Neuron (in vitro differentiated cells): ENCODE results near the gene BTBD10.

Experiments used
- H2AFZ ChIP-seq: one replicate; pipeline ENCODE4 v1.6.1; 2013; ENCODE audit warnings: low read depth, mild to moderate bottlenecking, inconsistent platforms, low read length, moderate library complexity
- H3K27me3 ChIP-seq: one replicate; pipeline ENCODE4 v1.6.1; 2013; ENCODE audit warnings: low read length; ENCODE audit not compliant: insufficient read depth
- H3K36me3 ChIP-seq: one replicate; pipeline ENCODE4 v1.6.1; 2013; ENCODE audit warnings: low read length; ENCODE audit not compliant: insufficient read depth
- H3K4me1 ChIP-seq: one replicate; pipeline ENCODE4 v1.6.1; 2013; ENCODE audit warnings: low read length; ENCODE audit not compliant: insufficient read depth
- H3K4me3 ChIP-seq: 2 replicates; pipeline ENCODE4 v1.5.1; 2013; ENCODE audit warnings: mild to moderate bottlenecking, low read length, moderate library complexity
- H3K9me3 ChIP-seq: one replicate; pipeline ENCODE4 v1.6.1; 2013; ENCODE audit warnings: low read length

Gene BTBD10

DNA sequence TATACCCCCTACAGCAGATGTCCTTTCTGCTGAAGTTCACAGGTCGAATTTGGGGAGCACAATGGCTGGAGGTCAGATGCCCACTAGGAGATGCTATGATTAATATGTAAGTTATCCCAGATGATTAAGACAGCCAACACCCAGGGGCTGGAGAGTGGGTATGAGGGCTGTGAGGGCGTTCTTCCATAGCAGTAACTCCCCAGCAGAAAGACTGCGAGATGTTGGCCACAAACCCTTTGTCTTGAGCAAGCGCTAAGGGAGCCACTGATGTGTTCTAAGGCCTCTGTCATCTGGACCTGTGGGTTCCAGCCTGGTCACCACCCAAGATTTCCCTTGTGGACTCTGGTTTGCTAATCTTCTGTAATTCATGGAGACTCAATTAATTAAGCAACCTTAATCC is 107.8 kb downstream of the BTBD10 start:
- Histone ChIP-seq H2AFZ (no peak overlapping the region), H3K9me3 (no peaks in the 10 kb centered on the region), H3K27me3 (no peaks in the 10 kb centered on the region), H3K36me3 (peaks cover 13% of the 10 kb centered on the region), H3K4me1 (peaks cover 18% of the 10 kb centered on the region), H3K4me3 (no peak overlapping the region)

DNA sequence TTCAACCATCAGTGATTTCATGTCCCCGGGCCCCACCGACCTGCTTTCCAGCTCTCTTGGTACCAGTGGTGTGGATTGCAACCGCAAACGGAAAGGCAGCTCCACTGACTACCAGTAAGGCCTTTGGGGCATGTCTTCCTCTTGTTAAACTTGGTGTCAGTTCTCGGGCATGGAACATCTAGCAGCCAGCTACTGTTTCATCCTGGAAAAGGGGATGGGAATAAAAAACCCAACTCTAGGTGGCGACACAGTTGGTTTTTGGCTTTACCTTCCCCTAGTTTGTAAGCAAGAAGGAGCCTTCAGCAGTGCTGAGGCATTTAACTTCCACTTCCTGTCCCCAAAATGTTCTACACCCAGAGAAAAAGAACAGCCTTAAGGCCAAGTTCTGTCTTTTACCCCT is 108.7 kb downstream of the BTBD10 start:
- H3K36me3 ChIP-seq: peaks cover 13% of the 10 kb centered on the region
- H3K9me3 ChIP-seq: no peaks in the 10 kb centered on the region
- H3K4me1 ChIP-seq: peaks cover 10% of the 10 kb centered on the region
- H3K27me3 ChIP-seq: no peaks in the 10 kb centered on the region
- H3K4me3 ChIP-seq: no peak overlapping the region
- H2AFZ ChIP-seq: no peak overlapping the region

DNA sequence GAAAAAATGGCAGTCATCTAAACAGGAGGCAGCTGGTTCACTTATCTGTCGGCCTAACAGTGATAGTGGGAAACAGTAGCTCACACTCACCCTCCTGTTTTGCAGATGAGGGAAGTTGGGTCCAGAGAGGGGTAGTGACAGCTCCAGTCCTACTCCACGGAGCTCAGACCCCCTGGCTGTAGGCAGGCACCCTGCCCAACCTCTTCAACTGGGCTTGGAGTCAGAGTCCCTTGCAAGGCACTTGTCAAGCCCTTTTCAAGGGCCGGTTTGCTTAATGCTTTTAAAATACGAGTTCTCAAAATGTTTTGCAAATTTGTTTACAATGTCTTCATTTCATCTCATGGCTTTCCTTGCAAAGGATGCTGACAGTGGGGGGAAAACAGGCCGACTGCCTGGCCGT is 110.3 kb downstream of the BTBD10 start:
- H3K4me1 ChIP-seq: no peaks in the 10 kb centered on the region
- H3K9me3 ChIP-seq: no peaks in the 10 kb centered on the region
- H3K36me3 ChIP-seq: peaks cover 13% of the 10 kb centered on the region
- H3K27me3 ChIP-seq: no peaks in the 10 kb centered on the region
- no peak overlapping the region for H2AFZ ChIP-seq
- H3K4me3 ChIP-seq: no peak overlapping the region

DNA sequence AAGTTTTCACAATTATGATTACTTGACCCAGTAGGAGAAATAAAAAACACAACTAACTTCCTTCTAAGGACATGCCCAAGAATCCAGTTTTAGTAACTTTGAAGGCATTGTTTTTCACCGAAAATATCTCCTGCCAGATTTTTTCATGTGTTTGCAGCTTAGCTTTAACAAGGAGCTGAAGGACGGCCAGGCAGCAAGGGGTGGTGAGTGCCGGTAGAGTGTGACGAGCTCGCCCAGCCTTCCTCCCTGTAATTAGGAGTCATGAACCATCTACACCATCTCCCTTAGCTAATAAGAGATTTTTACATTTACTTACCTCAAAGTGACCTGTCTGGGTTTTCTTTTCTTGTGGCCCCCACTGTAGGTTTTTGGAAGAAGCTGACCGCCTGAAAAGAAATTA is 113.4 kb downstream of the BTBD10 start:
- H3K36me3 ChIP-seq: no peaks in the 10 kb centered on the region
- H3K9me3 ChIP-seq: no peaks in the 10 kb centered on the region
- H3K27me3 ChIP-seq: no peaks in the 10 kb centered on the region
- no peak overlapping the region for H2AFZ ChIP-seq
- no peaks in the 10 kb centered on the region for H3K4me1 ChIP-seq
- no peak overlapping the region for H3K4me3 ChIP-seq

DNA sequence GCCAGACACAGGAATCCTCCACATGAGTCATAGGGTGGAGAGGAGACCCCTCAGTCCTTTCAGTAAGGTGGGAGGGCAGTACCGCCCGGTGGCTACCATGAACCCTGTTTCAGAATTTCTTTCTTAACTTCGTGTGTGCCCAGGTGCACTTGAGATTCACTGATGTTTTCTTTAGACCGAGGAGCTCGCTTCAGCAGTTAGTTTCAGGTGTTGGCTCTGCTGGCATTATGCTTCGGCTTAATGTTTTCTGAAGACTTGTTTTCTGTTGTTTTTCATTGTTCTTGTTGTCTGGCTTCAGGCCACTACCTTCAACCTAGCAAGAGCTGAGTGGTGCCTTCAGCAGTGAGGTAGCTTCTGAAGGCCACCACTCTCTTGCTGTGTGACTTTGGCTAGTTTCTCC is 114.0 kb downstream of the BTBD10 start:
- H3K9me3 ChIP-seq: no peaks in the 10 kb centered on the region
- H2AFZ ChIP-seq: no peak overlapping the region
- no peaks in the 10 kb centered on the region for H3K4me1 ChIP-seq
- no peaks in the 10 kb centered on the region for H3K27me3 ChIP-seq
- H3K4me3 ChIP-seq: no peak overlapping the region
- no peaks in the 10 kb centered on the region for H3K36me3 ChIP-seq

DNA sequence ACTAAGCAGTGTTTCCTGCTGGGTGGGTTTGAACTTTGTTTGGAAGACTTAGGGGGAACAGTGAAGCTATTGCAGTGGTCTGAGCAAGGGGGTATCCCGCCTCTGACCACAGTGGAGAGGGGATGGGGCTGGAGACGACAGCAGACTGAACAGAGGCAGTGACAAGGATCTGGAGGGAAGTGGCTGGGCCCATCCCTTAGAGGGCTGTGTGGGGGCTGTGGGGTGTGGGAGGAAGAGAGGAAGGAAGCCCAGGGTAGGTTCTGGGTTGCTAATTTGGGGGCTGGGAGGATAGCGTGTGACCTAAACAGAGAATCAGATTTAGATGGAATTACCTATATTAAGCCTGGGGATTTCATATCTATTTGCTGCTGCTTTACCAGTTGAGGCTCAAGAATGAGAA is 114.7 kb downstream of the BTBD10 start:
- Histone ChIP-seq H3K36me3 (no peaks in the 10 kb centered on the region), H2AFZ (no peak overlapping the region), H3K4me1 (no peaks in the 10 kb centered on the region), H3K9me3 (no peaks in the 10 kb centered on the region), H3K27me3 (no peaks in the 10 kb centered on the region), H3K4me3 (no peak overlapping the region)

DNA sequence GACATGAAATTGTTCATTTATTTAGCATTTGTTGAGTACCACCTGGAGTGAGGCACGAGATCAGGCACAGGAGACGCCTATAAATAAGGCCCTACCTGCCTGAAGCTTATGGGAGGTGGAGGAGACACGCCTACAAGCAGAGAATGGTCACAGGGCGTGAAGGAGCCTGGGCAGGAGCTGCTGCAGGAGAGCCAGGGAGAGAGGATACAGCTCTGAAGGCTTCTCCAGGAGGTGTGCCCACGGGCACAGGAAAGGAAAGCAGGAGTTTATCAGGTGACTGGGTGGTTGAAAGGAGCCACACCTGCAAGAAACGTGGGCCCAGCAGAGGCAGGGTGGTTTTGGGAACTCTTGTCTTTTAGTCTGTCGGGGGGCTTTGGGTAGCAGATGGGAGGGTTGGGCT is 115.1 kb downstream of the BTBD10 start:
- Histone ChIP-seq H2AFZ (no peak overlapping the region), H3K36me3 (no peaks in the 10 kb centered on the region), H3K4me1 (no peaks in the 10 kb centered on the region), H3K27me3 (no peaks in the 10 kb centered on the region), H3K4me3 (no peak overlapping the region), H3K9me3 (no peaks in the 10 kb centered on the region)

DNA sequence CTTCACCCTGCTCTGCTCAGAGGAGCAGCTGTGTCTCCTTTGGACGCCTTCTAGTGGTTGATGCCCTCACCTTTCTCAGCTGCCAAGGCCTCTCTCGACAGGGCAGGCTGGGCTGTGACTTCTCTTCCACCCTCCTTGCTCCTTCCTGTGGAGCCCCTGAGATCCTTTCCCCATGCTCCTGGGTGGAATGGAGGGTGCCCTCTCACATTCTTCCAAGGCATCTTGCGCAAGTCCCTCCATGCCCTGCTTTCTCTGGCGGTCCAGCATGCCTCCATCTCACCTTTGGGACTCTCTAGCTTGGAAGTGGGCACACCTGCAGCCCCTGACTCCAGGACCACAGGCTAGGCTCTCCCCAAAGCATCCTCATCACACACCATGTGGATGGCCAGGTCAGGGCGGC is 116.6 kb downstream of the BTBD10 start:
- H3K4me3 ChIP-seq: no peak overlapping the region
- no peaks in the 10 kb centered on the region for H3K27me3 ChIP-seq
- no peaks in the 10 kb centered on the region for H3K36me3 ChIP-seq
- H2AFZ ChIP-seq: no peak overlapping the region
- no peaks in the 10 kb centered on the region for H3K9me3 ChIP-seq
- no peaks in the 10 kb centered on the region for H3K4me1 ChIP-seq

DNA sequence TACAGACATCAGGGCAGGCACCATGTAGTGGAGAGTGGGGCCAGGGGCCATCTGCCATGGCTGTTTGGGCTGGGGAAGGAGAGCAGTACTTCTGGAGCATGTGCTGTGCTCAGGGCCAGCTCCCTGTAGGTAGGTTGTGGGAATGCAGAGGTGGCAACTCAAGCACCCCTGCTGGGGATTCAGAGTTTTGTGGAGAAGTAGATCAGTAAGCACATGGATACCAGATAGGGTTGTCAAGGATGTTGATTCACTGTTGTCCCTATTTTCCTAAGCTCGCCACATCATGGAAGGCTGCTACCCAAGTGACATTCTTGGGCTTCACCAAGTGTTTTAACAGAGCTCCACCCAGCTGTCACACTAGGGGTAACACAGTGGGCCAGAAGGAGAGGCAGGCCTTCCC is 118.2 kb downstream of the BTBD10 start:
- H3K36me3 ChIP-seq: no peaks in the 10 kb centered on the region
- H3K9me3 ChIP-seq: no peaks in the 10 kb centered on the region
- H3K4me3 ChIP-seq: no peak overlapping the region
- H3K4me1 ChIP-seq: no peaks in the 10 kb centered on the region
- no peaks in the 10 kb centered on the region for H3K27me3 ChIP-seq
- H2AFZ ChIP-seq: no peak overlapping the region

DNA sequence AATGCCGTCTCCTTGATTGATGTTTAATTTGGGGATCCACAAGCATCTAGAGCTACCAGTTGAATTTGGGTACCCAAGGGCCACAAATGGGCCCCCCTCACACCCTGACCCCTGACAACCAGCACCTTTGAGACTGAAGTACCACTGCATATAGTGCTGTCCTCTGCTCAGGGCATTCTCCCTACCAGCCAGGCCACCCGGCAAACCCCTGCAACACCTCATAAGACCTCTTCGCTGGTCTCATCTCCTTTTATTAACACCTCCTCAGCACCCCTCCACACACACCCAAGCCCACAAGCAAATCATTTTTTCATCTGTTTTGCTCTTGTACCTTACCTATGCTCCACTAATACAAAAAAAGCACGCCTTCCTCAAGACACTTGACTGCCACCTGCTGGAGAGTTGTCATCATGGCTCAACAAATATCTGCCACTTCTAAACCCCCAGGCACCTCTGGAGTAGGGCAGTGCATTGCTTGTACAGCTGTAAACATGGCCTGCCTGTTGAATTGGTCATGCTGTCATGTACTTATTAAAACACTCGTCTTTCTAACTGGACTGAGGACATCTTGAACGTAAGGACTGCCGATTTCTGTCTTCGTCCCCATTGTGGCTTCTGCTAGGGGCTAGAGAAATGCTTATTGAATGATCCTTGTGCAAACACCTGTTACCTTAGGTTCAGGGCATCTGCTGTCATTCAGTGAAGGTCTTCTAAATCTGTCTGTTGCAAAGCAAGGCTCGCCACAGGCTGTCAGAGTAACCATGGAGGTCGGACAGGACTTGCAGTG is 118.9 kb downstream of the BTBD10 start:
- Histone ChIP-seq H3K27me3 (no peaks in the 10 kb centered on the region), H3K36me3 (no peaks in the 10 kb centered on the region), H3K4me1 (no peaks in the 10 kb centered on the region), H3K9me3 (no peaks in the 10 kb centered on the region), H2AFZ (no peak overlapping the region), H3K4me3 (no peak overlapping the region)

DNA sequence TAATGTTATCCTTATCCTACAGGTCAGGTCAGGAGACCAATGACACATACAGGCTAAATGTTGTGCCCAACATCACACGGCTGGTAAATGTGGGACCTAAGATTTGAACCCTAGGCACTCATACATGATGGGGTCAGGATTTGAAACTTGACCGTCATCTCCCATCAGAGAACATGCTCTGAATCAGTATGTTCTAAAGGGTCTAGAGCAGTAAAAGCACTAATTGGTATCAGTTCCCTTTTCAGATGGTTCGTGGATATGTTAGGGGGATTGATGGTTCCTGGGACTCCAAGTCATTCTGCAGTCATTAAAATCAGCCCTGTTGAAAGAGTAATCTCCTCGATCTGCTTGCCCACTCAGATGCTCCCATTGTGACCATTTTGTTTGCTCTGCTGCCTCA is 120.0 kb downstream of the BTBD10 start:
- Histone ChIP-seq H3K27me3 (no peaks in the 10 kb centered on the region), H3K4me3 (no peak overlapping the region), H3K36me3 (no peaks in the 10 kb centered on the region), H3K9me3 (no peaks in the 10 kb centered on the region), H3K4me1 (no peaks in the 10 kb centered on the region), H2AFZ (no peak overlapping the region)

DNA sequence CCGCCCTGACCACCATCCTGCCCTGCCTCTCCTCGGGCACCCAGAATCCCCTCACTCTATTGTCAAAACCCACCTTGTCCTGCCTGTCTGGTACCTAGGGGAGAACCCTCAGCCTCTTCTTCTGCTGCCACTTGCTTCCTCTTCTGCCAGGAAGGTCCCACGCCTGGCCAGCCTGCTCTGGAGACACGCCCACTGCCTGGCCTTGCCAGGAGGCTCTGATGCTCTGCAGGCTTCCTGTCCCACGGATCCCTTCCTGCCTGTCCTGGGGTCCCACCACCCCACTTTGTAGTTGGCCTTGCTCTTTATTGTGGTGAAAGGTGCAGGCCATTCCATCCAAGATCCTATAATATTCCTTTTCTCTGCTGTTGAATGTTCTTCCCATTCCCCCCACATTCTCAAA is 122.0 kb downstream of the BTBD10 start:
- no peaks in the 10 kb centered on the region for H3K27me3 ChIP-seq
- no peak overlapping the region for H2AFZ ChIP-seq
- H3K36me3 ChIP-seq: no peaks in the 10 kb centered on the region
- H3K4me3 ChIP-seq: no peak overlapping the region
- H3K9me3 ChIP-seq: no peaks in the 10 kb centered on the region
- no peaks in the 10 kb centered on the region for H3K4me1 ChIP-seq

DNA sequence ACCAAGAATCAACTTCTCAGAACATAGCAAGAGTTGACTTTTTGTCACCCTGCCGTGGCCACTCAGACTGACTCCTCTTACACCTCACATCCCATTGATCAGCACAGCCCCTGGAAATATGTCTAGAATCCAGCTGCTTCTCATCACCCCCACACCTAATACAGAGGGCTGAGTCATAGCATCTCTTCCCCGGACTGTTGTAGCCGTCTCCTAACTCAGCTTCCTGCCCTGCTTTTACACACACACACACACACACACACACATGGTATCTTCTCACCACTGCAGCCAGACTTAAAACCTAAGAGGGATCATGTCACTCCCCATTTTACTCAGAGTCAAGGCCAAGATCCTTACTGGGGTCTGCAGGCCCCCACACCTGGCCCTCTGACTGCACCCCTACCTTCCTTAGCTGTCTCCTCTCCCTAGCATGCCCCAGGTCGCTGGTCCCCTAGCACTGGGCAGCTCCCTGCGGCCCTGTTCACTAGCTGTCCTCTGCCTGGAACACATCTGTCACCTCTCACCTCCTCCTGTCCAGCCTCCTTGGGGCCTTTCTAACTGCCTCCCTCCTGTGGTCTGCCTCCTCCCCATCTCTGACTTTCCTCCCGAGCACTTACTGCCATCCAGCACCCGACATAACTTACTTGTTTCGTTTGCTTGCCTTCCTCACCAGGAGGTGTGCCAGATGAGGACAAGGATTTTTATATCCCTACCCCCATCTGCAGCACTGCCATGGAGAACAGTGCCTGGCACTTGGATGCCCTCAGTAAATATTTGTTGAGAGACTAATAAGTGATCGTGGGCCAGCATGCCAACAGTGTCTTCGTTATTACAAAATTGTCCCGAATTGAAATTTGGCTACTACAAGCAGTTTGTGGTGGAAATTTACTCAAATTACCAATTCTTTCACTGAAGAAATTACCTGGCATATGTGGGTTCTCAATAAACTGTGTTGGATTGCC is 123.5 kb downstream of the BTBD10 start:
- no peak overlapping the region for H2AFZ ChIP-seq
- no peak overlapping the region for H3K4me3 ChIP-seq
- H3K9me3 ChIP-seq: no peaks in the 10 kb centered on the region
- no peaks in the 10 kb centered on the region for H3K36me3 ChIP-seq
- H3K27me3 ChIP-seq: no peaks in the 10 kb centered on the region
- H3K4me1 ChIP-seq: no peaks in the 10 kb centered on the region
